ENCODE results near the gene SDF4.

DNA sequence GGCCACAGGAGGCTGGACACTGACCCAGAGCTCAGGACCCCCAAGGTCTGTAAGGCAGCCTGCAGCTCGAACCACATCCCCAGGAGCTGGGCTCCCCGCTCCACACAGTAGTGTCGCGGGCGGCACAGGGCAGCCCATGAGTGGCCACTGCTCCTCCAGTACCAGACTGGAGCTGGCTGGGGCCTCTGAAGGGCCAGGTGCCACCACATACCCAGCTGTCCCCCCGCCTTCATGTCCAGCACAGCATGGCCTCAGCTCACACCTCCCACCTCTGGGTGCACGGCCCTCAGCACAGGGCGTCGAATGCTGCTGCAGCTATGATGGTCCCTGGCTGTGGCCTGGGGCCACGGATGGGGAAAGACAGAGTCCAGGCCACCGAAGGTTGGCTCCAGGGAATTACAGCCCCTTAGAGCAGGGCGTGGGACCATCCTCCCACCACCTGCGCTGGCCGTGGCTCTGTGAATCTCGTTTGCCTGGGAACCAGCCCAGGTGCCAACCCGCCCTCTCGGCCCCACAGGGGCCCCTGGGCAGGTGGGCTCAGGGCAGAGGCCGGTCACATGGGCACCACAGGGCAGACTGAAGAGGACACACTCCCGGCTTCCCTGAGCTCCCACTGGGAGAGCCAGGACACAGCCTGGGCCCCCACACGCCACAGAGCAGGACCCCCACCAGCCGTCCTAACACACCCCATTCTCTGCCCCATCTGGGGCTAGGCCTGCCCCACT is 15.8 kb downstream of the SDF4 start:
- TF ChIP-seq, protein P1, sequence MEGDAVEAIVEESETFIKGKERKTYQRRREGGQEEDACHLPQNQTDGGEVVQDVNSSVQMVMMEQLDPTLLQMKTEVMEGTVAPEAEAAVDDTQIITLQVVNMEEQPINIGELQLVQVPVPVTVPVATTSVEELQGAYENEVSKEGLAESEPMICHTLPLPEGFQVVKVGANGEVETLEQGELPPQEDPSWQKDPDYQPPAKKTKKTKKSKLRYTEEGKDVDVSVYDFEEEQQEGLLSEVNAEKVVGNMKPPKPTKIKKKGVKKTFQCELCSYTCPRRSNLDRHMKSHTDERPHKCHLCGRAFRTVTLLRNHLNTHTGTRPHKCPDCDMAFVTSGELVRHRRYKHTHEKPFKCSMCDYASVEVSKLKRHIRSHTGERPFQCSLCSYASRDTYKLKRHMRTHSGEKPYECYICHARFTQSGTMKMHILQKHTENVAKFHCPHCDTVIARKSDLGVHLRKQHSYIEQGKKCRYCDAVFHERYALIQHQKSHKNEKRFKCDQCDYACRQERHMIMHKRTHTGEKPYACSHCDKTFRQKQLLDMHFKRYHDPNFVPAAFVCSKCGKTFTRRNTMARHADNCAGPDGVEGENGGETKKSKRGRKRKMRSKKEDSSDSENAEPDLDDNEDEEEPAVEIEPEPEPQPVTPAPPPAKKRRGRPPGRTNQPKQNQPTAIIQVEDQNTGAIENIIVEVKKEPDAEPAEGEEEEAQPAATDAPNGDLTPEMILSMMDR (IDR thresholded peaks at IDR 0.05; ENCODE audit: borderline replicate concordance, extremely low read depth, low read length, poor library complexity, severe bottlenecking): no peak
- no peak for TF ChIP-seq EZH2 (IDR thresholded peaks at IDR 0.05; ENCODE audit: borderline replicate concordance, low read depth, low read length, severe bottlenecking)

All from DND-41 (cell line).